WTC11 (cell line): ENCODE results near the gene IPPK. TPM values are rescaled to one million over a fixed set of nuclear protein-coding genes. Genes with fewer than 3 reads are reported as not detected.

Source experiments
- ATAC-seq: fragments of 200-7000 bp; cut with Tn5 transposase; 2 replicates; pipeline ENCODE4 v1.10.0; 2021; ENCODE audit warnings: mild to moderate bottlenecking, moderate library complexity
- CTCF ChIA-PET: fragments of 300-600 bp; sonication (Branson Sonifier 250); formaldehyde crosslinking; loops from one replicate; lab custom pipeline; 2021; ENCODE audit warnings: antibody characterized with exemption; lab: Charles Lee
- POLR2A ChIA-PET: fragments of 350-600 bp; sonication (Branson Sonifier 250); formaldehyde crosslinking; loops from one replicate; lab custom pipeline; 2021; ENCODE audit warnings: antibody characterized with exemption; lab: Charles Lee
- DNase-seq: peaks from one replicate; pipeline ENCODE4 v3.0.0; 2021; ENCODE audit warnings: low spot score
- H3K27ac Mint-ChIP-seq: 2 replicates; pipeline ENCODE4 v1.8.0; 2021; ENCODE audit warnings: mixed read lengths
- H3K27me3 Mint-ChIP-seq: 2 replicates; pipeline ENCODE4 v1.8.0; 2021; ENCODE audit warnings: low read depth, mild to moderate bottlenecking, moderate library complexity, mixed read lengths
- H3K36me3 Mint-ChIP-seq: 2 replicates; pipeline ENCODE4 v1.8.0; 2021; ENCODE audit warnings: mixed read lengths
- H3K4me1 Mint-ChIP-seq: 2 replicates; pipeline ENCODE4 v1.8.0; 2022; ENCODE audit warnings: mixed read lengths
- H3K4me3 Mint-ChIP-seq: 2 replicates; pipeline ENCODE4 v1.8.0; 2021; ENCODE audit warnings: mild to moderate bottlenecking, moderate library complexity, mixed read lengths
- H3K9me3 Mint-ChIP-seq: 2 replicates; pipeline ENCODE4 v1.8.0; 2021; ENCODE audit warnings: mixed read lengths
- AR ChIP-seq: fragments of 250-450 bp; sonication (Bioruptor Pico); IDR thresholded peaks from 2 replicates; pipeline ENCODE4 v1.9.0; 2021; ENCODE audit warnings: mild to moderate bottlenecking
- ARID4B ChIP-seq: sonication (generic); formaldehyde crosslinking; IDR thresholded peaks from 2 replicates; pipeline ENCODE4 v1.8.0; 2023; ENCODE audit warnings: missing genetic modification reagents, mild to moderate bottlenecking, borderline replicate concordance
- CTCF ChIP-seq: fragments of 200-600 bp; IDR thresholded peaks from 2 replicates; pipeline ENCODE4 v1.8.0; 2022; ENCODE audit warnings: antibody characterized with exemption
- E2F5 ChIP-seq: sonication (generic); formaldehyde crosslinking; IDR thresholded peaks from 2 replicates; pipeline ENCODE4 v1.8.1; 2022; ENCODE audit warnings: mild to moderate bottlenecking, moderate library complexity, missing genetic modification reagents
- GRHL2 ChIP-seq: fragments of 250-450 bp; sonication (Bioruptor Pico); IDR thresholded peaks from 2 replicates; pipeline ENCODE4 v1.8.0; 2022; ENCODE audit warnings: mild to moderate bottlenecking, moderate library complexity; ENCODE audit not compliant: insufficient replicate concordance, severe bottlenecking
- HMGA2 ChIP-seq: fragments of 250-450 bp; sonication (Bioruptor Pico); IDR thresholded peaks from 2 replicates; pipeline ENCODE4 v1.4.0; 2021; ENCODE audit warnings: mild to moderate bottlenecking, moderate library complexity
- JUN ChIP-seq: sonication (generic); formaldehyde crosslinking; IDR thresholded peaks from 2 replicates; pipeline ENCODE4 v1.8.0; 2023; ENCODE audit warnings: mild to moderate bottlenecking, missing genetic modification reagents
- MAX ChIP-seq: sonication (generic); formaldehyde crosslinking; IDR thresholded peaks from 2 replicates; pipeline ENCODE4 v1.8.0; 2022; ENCODE audit warnings: mild to moderate bottlenecking, missing genetic modification reagents
- MYBL2 ChIP-seq: sonication (generic); formaldehyde crosslinking; IDR thresholded peaks from 2 replicates; pipeline ENCODE4 v1.8.1; 2023; ENCODE audit warnings: mild to moderate bottlenecking, moderate library complexity, missing genetic modification reagents
- NR2C2 ChIP-seq: sonication (generic); formaldehyde crosslinking; IDR thresholded peaks from 2 replicates; pipeline ENCODE4 v1.8.0; 2022; ENCODE audit warnings: mild to moderate bottlenecking, missing genetic modification reagents
- NR3C1 ChIP-seq: sonication (generic); formaldehyde crosslinking; conservative IDR thresholded peaks from 2 replicates; pipeline ENCODE4 v1.8.1; 2023; ENCODE audit warnings: low read depth, mild to moderate bottlenecking, missing genetic modification reagents
- PRDM15 ChIP-seq: sonication (generic); formaldehyde crosslinking; IDR thresholded peaks from 2 replicates; pipeline ENCODE4 v1.8.0; 2022; ENCODE audit warnings: missing genetic modification reagents
- SMAD4 ChIP-seq: sonication (generic); formaldehyde crosslinking; IDR thresholded peaks from 2 replicates; pipeline ENCODE4 v1.8.0; 2022; ENCODE audit warnings: mild to moderate bottlenecking, missing genetic modification reagents
- TEAD4 ChIP-seq: sonication (generic); formaldehyde crosslinking; IDR thresholded peaks from 2 replicates; pipeline ENCODE4 v1.8.0; 2022; ENCODE audit warnings: mild to moderate bottlenecking, missing genetic modification reagents
- ZNF121 ChIP-seq: sonication (generic); formaldehyde crosslinking; IDR thresholded peaks from 2 replicates; pipeline ENCODE4 v1.8.0; 2023; ENCODE audit warnings: missing genetic modification reagents
- ZNF317 ChIP-seq: sonication (generic); formaldehyde crosslinking; IDR thresholded peaks from 2 replicates; pipeline ENCODE4 v1.8.1; 2023; ENCODE audit warnings: low read depth, mild to moderate bottlenecking, moderate library complexity, missing genetic modification reagents, borderline replicate concordance
- ZNF671 ChIP-seq: fragments of 250-450 bp; sonication (Bioruptor Pico); IDR thresholded peaks from 2 replicates; pipeline ENCODE4 v1.8.0; 2021; ENCODE audit warnings: mild to moderate bottlenecking
- total RNA-seq: library from RNA; stranded (reverse); gene quantifications from 3 replicates; pipeline ENCODE4 v1.2.3, GENCODE V29; 2021

The IPPK gene
- total RNA-seq, 1 experiment from 2014 or later: 8.6 TPM

- no peak for TF ChIP-seq ZNF317 (CRISPR knock-in tag)
- no peak for TF ChIP-seq NR2C2 (CRISPR knock-in tag)
- TF ChIP-seq HMGA2 (CRISPR knock-in tag): no peak
- TF ChIP-seq MAX (CRISPR knock-in tag): no peak
- TF ChIP-seq PRDM15 (CRISPR knock-in tag): no peak
- TF ChIP-seq SMAD4: no peak
- TF ChIP-seq ZNF121: no peak
- TF ChIP-seq AR (CRISPR knock-in tag): no peak
- no peak for TF ChIP-seq NR3C1 (CRISPR knock-in tag)
- TF ChIP-seq MYBL2 (CRISPR knock-in tag): no peak
- no peak for TF ChIP-seq ARID4B (CRISPR knock-in tag)
- no peak for TF ChIP-seq GRHL2 (CRISPR knock-in tag)
- TF ChIP-seq JUN: no peak
- TF ChIP-seq TEAD4 (CRISPR knock-in tag): no peak
- no peak for TF ChIP-seq CTCF
- TF ChIP-seq ZNF671: no peak
- no peak for TF ChIP-seq E2F5 (CRISPR knock-in tag)
- DNase-seq: peak; percentile 8
- H3K27ac Mint-ChIP-seq: no peak overlapping the region
- no peak overlapping the region for H3K4me3 Mint-ChIP-seq
- CTCF ChIA-PET: interaction anchor here (1.0 to 6.3 kb wide), 4 partner anchors 29 to 93 kb away, joined by 3 to 43 read pairs (median 3); no protein-coding TSS in a partner anchor
- ATAC-seq: no peak
- H3K9me3 Mint-ChIP-seq: no peaks in the 10 kb centered on the region
- no peaks in the 10 kb centered on the region for H3K4me1 Mint-ChIP-seq
- H3K36me3 Mint-ChIP-seq: peaks cover 57% of the 10 kb centered on the region
- POLR2A ChIA-PET: no interaction called here
- no peaks in the 10 kb centered on the region for H3K27me3 Mint-ChIP-seq
Observed at GRCh38 chr9:92715488-92716231, 45.7 kb upstream of the IPPK start.
